HG02588 (cell line): ENCODE measurements around the gene FOXP1.

Experiments used
- ATAC-seq: cut with Tn5 transposase; IDR thresholded peaks from one replicate; pipeline ENCODE4 v1.9.1; 2021; ENCODE audit warnings: mild to moderate bottlenecking, moderate library complexity; ENCODE audit not compliant: unreplicated experiment

Gene FOXP1

GRCh38 chr3:71120012-71120411 is 463.5 kb downstream of the FOXP1 start:
- no peak for ATAC-seq

DNA sequence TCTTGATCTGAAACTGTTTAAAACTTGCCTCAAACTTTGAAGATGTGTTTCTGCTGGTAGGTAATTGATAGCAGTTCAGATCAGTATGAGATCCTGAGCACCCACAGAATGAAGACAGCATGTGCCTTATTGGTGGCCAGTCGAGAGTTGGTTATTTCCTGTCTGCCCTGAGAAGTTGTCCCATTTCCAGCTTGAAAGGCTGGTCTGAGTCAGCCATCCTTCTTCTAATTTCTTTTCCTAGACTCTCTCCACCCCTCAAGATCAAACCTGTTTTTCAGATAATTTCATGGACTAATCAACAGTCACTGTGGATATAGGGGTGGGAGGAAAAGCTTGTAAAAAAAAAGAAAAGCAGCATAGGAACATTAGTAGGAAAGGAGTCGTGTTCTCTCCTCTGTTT is 464.4 kb downstream of the FOXP1 start:
- ATAC-seq = no peak

DNA sequence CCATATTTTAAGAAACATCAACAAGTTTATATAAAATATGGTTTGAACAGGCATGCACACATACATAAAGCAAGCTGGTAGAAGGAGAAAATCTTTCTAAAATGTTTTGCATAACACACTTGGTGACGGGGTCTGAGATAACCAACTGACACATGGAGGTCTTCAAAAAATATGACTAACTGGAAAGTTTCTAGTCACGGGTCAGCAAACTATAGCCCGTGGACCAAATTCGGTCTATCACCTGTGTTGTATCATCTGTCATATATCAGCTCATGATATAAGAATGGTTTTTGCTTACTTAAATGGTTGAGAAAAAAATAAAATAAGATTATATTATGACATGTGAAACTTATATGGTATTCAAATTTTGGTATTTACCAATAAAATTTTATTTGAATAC is 465.1 kb downstream of the FOXP1 start:
- ATAC-seq = no peak

- no peak for ATAC-seq
These were observed 465.8 kb downstream of the FOXP1 start for GRCh38 chr3:71117572-71118247.

DNA sequence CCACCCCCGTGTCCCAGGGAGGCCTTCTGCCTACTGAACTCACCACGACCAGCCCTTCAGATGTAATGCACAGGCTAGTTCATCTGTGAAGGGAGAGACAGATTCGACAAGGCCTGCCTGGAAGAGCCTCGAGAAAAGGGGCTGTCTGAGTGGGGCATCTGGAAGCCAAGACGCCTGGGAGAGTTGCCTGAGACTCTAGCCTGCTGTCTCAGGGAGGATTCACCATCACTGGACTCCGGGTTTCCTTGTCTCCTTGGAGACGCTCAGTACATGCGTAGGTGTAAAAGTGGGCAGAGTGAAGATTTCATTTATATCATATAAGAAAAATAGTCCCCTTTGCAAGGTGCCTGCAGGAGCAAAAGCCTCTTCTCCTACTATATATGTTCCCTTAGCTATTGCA is 468.9 kb downstream of the FOXP1 start:
- no peak for ATAC-seq

DNA sequence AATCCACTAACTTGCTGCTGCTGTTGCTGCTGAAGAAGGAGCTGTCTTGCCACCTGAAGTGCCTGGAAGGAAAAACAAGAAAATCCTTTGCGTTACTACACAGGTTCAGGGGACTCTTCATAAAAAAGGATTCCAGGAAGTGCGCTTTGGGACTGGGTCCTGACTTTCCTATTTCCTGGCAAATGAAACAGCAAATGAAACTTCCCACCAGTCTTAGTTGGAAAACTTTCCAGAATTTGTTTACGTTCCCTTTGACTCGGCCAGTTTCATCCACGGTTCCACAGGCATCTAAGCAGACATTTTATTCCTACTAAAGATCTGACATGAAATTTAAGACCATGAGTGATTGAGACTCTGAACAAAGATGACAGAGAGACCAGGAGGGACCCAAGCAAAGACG is 471.0 kb downstream of the FOXP1 start:
- no peak for ATAC-seq

- ATAC-seq = no peak
These were observed 471.6 kb downstream of the FOXP1 start for GRCh38 chr3:71111784-71112440.

DNA sequence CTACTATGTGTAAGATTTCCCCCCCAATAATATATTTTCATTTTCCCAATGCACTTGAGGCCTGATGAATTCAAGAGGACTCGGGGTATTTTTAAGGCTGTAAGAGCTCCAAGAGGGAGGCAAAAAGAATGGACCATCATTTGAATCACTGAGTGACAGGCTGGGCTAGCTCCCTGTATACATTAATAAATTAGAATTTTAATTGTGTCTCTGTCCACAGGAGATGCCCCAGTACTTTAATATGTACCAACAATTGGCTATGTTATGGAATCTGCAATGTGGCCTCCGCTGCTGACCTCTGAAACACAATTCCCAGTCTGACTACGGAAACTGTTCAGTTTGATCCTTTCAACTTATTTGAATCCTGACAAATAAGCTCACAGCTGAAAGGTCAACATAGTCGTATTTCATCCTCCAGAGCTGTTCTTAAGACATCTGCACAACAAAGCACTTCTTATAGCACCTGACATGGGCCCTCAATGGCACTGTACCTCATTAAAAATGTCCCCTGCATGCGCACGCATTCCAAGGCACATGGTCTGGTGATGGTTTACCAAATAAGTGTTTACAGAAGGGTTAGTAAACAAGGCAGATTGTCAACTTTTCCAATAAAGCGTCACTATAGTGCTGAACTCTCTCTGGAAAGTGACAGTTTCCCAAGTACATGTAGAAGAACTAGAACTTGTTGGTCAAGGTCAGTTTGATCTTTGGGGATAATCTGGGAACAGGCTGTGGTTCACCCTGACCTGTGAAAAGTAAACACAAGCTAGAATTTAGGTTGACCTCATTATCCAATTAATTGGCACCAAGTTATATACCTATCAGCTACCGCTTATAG is 472.9 kb downstream of the FOXP1 start:
- ATAC-seq = no peak

GRCh38 chr3:71109977-71110285 is 473.6 kb downstream of the FOXP1 start:
- no peak for ATAC-seq

GRCh38 chr3:71109241-71109976 is 474.1 kb downstream of the FOXP1 start:
- no peak for ATAC-seq

DNA sequence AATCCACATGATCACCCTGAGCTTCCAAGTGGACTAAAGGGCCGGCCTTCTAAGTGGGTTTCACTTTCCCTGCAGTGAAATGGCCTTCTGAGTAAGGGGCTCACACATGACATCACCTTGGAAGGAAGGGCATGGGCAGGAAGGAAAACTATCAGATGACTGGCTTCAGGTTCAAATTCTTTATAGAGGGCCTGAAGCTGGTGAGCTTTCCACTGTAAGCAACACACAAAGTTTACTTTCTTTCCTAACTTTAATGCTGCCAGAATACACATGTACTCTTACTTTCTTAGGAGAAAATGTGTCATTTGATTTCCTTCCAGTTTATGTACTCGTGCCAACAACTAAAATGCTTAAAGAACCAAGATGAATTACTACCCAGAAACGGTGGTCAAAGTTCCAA is 475.6 kb downstream of the FOXP1 start:
- no peak for ATAC-seq

DNA sequence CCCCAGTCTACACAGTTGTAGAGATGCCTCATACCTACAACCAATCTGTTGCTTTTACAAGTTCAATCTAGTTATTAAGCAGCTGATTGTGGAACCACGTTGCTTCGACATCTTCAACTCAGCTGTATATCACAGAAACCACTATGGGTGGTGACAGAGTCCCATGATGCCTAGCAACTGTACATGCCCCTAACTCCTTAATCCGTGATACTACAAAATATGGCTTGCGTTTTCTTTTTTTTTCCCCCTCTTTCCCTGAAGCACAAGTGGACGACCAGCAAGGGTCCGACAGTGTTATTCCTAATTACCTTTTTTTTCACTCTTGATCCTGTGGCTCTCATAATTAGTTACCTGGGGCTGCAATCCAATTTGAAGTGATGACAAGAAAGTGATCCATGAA is 478.6 kb downstream of the FOXP1 start:
- ATAC-seq = no peak

- no peak for ATAC-seq
These were observed 479.0 kb downstream of the FOXP1 start for GRCh38 chr3:71104556-71104955.

DNA sequence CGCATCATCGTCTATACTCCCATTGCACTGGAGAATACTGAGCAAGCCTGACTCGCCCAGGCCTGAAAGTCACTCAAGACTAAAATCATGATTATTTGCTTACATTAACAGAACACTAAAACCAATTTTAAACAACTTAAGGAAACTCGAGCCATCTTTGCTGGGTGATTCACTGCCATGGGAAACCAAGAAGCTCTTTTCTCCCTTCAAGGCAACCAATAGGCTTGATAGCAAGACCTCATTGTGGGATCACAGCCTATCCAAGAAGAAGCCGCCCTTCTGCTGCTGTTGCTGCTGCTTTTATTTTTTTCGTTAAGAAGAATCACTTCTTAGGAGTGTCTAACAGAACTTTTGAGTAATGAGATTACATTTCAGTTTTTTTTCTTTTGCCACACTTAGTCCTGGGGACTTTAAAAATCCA is 479.4 kb downstream of the FOXP1 start:
- no peak for ATAC-seq

GRCh38 chr3:71103430-71103921 is 480.1 kb downstream of the FOXP1 start:
- no peak for ATAC-seq

DNA sequence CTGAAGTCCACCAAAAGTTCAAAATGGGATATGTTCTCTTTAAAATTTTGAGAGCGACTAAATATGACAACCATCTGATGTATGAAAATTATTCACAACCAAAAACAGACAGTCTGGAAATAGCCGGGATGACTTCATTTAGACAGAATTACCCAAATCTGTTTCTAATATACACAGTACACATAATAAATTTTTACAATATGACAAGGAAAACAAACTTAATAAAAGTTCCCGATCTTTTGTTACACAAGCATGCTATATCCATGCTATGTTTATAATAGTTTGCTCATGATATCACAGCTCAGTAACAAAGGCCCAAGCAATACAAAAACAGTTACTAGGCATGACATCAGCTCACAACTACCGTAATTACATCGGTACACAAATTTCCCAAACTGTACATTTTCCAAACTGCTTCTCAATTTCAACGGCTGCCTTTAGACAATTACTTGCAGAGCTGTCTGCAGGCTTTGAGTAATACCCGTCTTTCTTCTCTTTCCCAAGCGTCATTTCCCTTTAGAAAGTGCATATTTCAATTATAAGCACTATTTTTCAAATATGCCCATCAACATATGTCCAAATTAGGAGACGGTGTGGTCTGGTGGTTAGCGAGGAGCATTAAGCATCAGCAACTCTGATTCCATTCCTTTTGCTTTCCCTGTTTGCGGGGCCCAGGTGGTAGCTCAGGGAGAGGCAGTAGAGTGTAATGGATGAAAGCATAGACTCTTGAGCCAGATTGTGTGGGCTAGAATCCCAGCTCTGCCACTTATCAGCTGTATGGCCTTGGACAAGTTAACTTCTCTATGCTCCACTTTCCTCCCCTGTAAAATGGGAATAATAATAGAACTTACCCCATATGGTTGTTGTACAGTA is 481.2 kb downstream of the FOXP1 start:
- ATAC-seq = no peak

- ATAC-seq = no peak
These were observed 481.9 kb downstream of the FOXP1 start for GRCh38 chr3:71101626-71102025.

- no peak for ATAC-seq
These were observed 482.5 kb downstream of the FOXP1 start for GRCh38 chr3:71101014-71101413.

DNA sequence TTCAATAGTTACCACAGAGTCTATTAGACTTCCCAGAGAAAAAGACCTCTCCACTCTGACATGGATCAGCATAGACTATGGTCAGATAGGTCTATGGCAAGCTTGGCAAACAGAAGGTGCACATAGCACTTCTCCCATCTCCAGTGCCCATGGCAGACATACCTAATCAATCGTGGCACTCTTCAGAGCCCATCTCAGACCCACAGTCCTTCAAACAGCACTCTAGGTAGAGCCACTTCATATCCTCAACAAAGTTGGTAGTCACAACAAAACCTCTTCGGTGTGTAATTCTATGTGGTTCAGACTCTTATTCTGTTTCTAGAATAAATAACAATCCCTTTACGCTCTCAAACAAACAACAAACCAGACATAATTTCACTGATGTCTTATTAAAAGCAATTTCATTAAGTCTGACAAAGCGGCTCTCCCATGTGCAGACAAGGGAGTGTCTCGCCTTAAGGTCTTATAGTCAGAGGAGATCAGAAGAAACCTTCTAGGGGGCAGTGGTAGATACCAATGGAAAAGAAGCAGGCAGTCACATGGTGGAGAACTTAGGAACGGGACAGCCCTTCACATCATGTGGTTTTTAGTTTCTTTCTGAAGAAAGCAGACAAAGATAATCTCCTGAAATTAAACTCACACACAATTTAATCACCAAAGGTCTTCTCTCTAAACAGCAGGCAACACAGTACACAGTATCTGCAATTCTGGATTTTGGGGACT is 483.4 kb downstream of the FOXP1 start:
- no peak for ATAC-seq

- ATAC-seq = no peak
These were observed 486.0 kb downstream of the FOXP1 start for GRCh38 chr3:71097557-71097956.
